ENCODE measurements around the gene ANK3.

DNA sequence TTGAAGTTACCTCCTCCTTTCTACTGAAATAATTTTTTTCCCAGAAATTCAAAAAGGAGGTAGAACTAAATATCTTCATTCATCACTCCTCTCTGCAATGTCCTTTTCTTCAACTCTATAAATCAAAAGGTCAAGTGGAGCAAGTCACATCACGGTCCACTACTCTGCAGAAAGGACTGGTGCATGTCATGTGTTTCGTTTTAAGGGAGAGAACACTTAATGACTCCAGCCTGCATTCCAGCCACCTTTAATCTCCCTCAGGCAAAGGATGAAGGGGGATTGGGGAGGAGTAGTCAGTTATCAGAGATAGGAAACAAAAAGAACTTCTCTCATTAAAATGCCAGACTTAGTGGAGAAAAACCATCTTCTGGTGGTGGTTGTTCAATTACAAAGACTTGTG lies 78.9 kb downstream of the ANK3 start:
- TF ChIP-seq POLR2A (IDR thresholded peaks at IDR 0.05; ENCODE audit: borderline replicate concordance, extremely low read depth, insufficient read depth, insufficient read length) (no peak), POLR2AphosphoS5 (IDR thresholded peaks at IDR 0.05; ENCODE audit: low read depth, low read length) (no peak), ZNF274 (IDR thresholded peaks at IDR 0.05; ENCODE audit: low read depth, low read length) (no peak), EZH2phosphoT487 (IDR thresholded peaks at IDR 0.05; ENCODE audit: borderline replicate concordance) (no peak), SIN3A (IDR thresholded peaks at IDR 0.05; ENCODE audit: low read depth) (no peak), JUND (IDR thresholded peaks at IDR 0.05) (no peak), SP1 (IDR thresholded peaks at IDR 0.05; ENCODE audit: low read depth) (no peak)
- TF ChIP-seq, protein P1, sequence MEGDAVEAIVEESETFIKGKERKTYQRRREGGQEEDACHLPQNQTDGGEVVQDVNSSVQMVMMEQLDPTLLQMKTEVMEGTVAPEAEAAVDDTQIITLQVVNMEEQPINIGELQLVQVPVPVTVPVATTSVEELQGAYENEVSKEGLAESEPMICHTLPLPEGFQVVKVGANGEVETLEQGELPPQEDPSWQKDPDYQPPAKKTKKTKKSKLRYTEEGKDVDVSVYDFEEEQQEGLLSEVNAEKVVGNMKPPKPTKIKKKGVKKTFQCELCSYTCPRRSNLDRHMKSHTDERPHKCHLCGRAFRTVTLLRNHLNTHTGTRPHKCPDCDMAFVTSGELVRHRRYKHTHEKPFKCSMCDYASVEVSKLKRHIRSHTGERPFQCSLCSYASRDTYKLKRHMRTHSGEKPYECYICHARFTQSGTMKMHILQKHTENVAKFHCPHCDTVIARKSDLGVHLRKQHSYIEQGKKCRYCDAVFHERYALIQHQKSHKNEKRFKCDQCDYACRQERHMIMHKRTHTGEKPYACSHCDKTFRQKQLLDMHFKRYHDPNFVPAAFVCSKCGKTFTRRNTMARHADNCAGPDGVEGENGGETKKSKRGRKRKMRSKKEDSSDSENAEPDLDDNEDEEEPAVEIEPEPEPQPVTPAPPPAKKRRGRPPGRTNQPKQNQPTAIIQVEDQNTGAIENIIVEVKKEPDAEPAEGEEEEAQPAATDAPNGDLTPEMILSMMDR (IDR thresholded peaks at IDR 0.05 in 2 of 3, conservative IDR thresholded peaks at IDR 0.05 in 1 of 3; ENCODE audit: borderline replicate concordance in 1 of 3, insufficient read depth in 1 of 3, low read depth in 2 of 3, low read length in 2 of 3) = no peak
- TF ChIP-seq, protein P2, sequence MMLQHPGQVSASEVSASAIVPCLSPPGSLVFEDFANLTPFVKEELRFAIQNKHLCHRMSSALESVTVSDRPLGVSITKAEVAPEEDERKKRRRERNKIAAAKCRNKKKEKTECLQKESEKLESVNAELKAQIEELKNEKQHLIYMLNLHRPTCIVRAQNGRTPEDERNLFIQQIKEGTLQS (IDR thresholded peaks at IDR 0.05) = no peak
